MM.1S (cell line): ENCODE results near the gene CELF2.

ENCODE experiments used
- DNase-seq: peaks from one replicate; pipeline ENCODE4 v3.0.0-alpha.2; 2015
- H2AFZ ChIP-seq: fragments of 300-600 bp; sonication (generic); 2 replicates; pipeline ENCODE4 v1.6.0; 2016; ENCODE audit warnings: antibody characterized with exemption, low read length
- H3F3A ChIP-seq: fragments of 300-600 bp; sonication (generic); 2 replicates; pipeline ENCODE4 v1.6.1; 2016; ENCODE audit warnings: mild to moderate bottlenecking, antibody characterized with exemption, low read length, moderate library complexity, mixed read lengths; ENCODE audit not compliant: insufficient read depth
- H3K27ac ChIP-seq: fragments of 300-600 bp; sonication (generic); 2 replicates; pipeline ENCODE4 v1.5.1; 2016; ENCODE audit warnings: mild to moderate bottlenecking, low read length
- H3K27me3 ChIP-seq: fragments of 300-600 bp; sonication (generic); replicated peaks from 2 replicates; pipeline ENCODE4 v1.6.0; 2016; ENCODE audit warnings: low read length; ENCODE audit not compliant: insufficient read depth
- H3K36me3 ChIP-seq: fragments of 300-600 bp; sonication (generic); replicated peaks from 2 replicates; pipeline ENCODE4 v1.6.1; 2016; ENCODE audit warnings: mild to moderate bottlenecking, low read length, mixed read lengths; ENCODE audit not compliant: insufficient read depth
- H3K4me1 ChIP-seq: fragments of 300-600 bp; sonication (generic); 2 replicates; pipeline ENCODE4 v1.6.1; 2016; ENCODE audit warnings: low read length, mixed read lengths
- H3K4me2 ChIP-seq: fragments of 300-600 bp; sonication (generic); 2 replicates; pipeline ENCODE4 v1.6.0; 2016; ENCODE audit warnings: low read depth, low read length
- H3K4me3 ChIP-seq: fragments of 300-600 bp; sonication (generic); 2 replicates; pipeline ENCODE4 v1.5.1; 2016; ENCODE audit warnings: low read length, mixed read lengths
- H3K79me2 ChIP-seq: fragments of 300-600 bp; sonication (generic); 2 replicates; pipeline ENCODE4 v1.6.1; 2016; ENCODE audit warnings: mixed run types, low read length, mixed read lengths
- H3K9ac ChIP-seq: fragments of 300-600 bp; sonication (generic); 2 replicates; pipeline ENCODE4 v1.6.1; 2016; ENCODE audit warnings: low read length, mixed read lengths
- H3K9me2 ChIP-seq: fragments of 300-600 bp; sonication (generic); replicated peaks from 2 replicates; pipeline ENCODE4 v1.6.1; 2016; ENCODE audit warnings: mild to moderate bottlenecking, low read length, mixed read lengths; ENCODE audit not compliant: insufficient read depth
- H3K9me3 ChIP-seq: fragments of 300-600 bp; sonication (generic); replicated peaks from 2 replicates; pipeline ENCODE4 v1.6.1; 2016; ENCODE audit warnings: mild to moderate bottlenecking, low read length, mixed read lengths; ENCODE audit not compliant: insufficient read depth
- H4K20me1 ChIP-seq: fragments of 300-600 bp; sonication (generic); 2 replicates; pipeline ENCODE4 v1.6.1; 2016; ENCODE audit warnings: mild to moderate bottlenecking, low read length, moderate library complexity, mixed read lengths; ENCODE audit not compliant: insufficient read depth
- CTCF ChIP-seq: fragments of 300-600 bp; sonication (generic); IDR thresholded peaks from 2 replicates; pipeline ENCODE4 v1.5.1; 2016; ENCODE audit warnings: antibody characterized with exemption, low read length, mixed read lengths
- EZH2 ChIP-seq: fragments of 300-600 bp; sonication (generic); optimal IDR thresholded peaks from 2 replicates; pipeline ENCODE3; 2017; ENCODE audit warnings: low read depth, mild to moderate bottlenecking, antibody characterized with exemption, low read length, mixed read lengths
- EZH2phosphoT487 ChIP-seq: fragments of 300-600 bp; sonication (generic); IDR thresholded peaks from 2 replicates; pipeline ENCODE4 v1.6.1; 2018; ENCODE audit warnings: antibody characterized with exemption, low read length

CELF2 gene

DNA sequence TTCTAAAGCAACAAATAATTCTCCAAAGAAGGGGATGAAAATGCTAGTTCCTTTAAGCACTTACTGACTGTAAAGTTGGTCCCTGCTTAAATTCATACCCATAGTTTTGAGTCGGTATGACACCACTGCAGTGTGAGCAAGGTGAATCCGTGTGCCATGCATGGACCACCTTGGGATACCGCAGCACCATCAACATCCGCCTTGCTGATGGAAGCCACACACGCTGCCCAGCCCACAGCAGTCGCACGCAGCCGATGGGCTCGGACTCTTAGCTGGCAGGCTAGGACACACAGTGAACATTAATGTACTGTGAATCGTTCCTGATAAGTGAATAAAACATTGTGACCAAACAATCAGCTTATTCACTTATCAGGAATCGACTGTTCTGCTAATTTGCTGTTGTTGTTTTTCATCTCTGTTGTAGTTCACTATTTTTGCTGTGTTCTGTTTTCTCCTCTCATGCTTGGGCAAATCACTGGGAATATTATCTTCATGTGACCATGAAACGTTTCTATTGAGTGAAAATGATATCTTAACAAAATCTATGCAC is 318.3 kb downstream of the CELF2 start:
- Histone ChIP-seq H3K9me2 (no peaks in the 10 kb centered on the region), H3K9ac (no peak overlapping the region), H3K9me3 (no peaks in the 10 kb centered on the region), H3K27me3 (no peaks in the 10 kb centered on the region), H3K36me3 (peaks cover 11% of the 10 kb centered on the region; the same call in 1 of the 2 replicates), H3K79me2 (no peaks in the 10 kb centered on the region), H3F3A (peaks cover 66% of the 10 kb centered on the region), H2AFZ (no peak overlapping the region), H4K20me1 (no peaks in the 10 kb centered on the region; the same call in 1 of the 2 replicates), H3K4me1 (no peaks in the 10 kb centered on the region), H3K4me3 (no peak overlapping the region), H3K27ac (no peak overlapping the region), H3K4me2 (no peak overlapping the region)
- DNase-seq: no peak
- TF ChIP-seq EZH2: no peak
- no peak for TF ChIP-seq CTCF
- no peak for TF ChIP-seq EZH2phosphoT487

GRCh38 chr10:11336722-11337162 is 319.1 kb downstream of the CELF2 start:
- Histone ChIP-seq H3K27me3 (no peaks in the 10 kb centered on the region), H3K9me2 (no peaks in the 10 kb centered on the region), H4K20me1 (no peaks in the 10 kb centered on the region; the same call in 1 of the 2 replicates), H3K27ac (no peak overlapping the region), H3K9me3 (no peaks in the 10 kb centered on the region), H3K36me3 (peaks cover 11% of the 10 kb centered on the region; the same call in 1 of the 2 replicates), H3K4me1 (no peaks in the 10 kb centered on the region), H3K9ac (no peak overlapping the region), H3K4me2 (no peak overlapping the region), H3F3A (peaks cover 58% of the 10 kb centered on the region), H3K4me3 (no peak overlapping the region), H2AFZ (no peak overlapping the region), H3K79me2 (no peaks in the 10 kb centered on the region)
- no peak for DNase-seq
- TF ChIP-seq EZH2 (no peak), CTCF (no peak), EZH2phosphoT487 (no peak)

- no peak overlapping the region for H3K4me3 ChIP-seq
- no peak overlapping the region for H3K9ac ChIP-seq
- H3K36me3 ChIP-seq: 0 out of 2 replicates have a peak, but pooled peaks cover 11% of the 10 kb centered on the region
- H3K79me2 ChIP-seq: no peaks in the 10 kb centered on the region
- no peak for DNase-seq
- no peaks in the 10 kb centered on the region for H3K9me2 ChIP-seq
- no peak overlapping the region for H3K27ac ChIP-seq
- H3F3A ChIP-seq: peaks cover 52% of the 10 kb centered on the region
- H3K4me2 ChIP-seq: no peak overlapping the region
- H3K9me3 ChIP-seq: no peaks in the 10 kb centered on the region
- H2AFZ ChIP-seq: no peak overlapping the region
- no peaks in the 10 kb centered on the region; the same call in 1 of the 2 replicates for H4K20me1 ChIP-seq
- TF ChIP-seq EZH2phosphoT487: no peak
- no peak for TF ChIP-seq CTCF
- no peak for TF ChIP-seq EZH2
- no peaks in the 10 kb centered on the region for H3K4me1 ChIP-seq
- H3K27me3 ChIP-seq: no peaks in the 10 kb centered on the region
These were observed 319.8 kb downstream of the CELF2 start for GRCh38 chr10:11337516-11337915.
